H1 (cell line): Measurements from ENCODE around the gene CMBL. TPM values are rescaled to one million over a fixed set of nuclear protein-coding genes. Genes with fewer than 3 reads are reported as not detected.

Experiments used
- CTCF ChIA-PET: fragments of 300-600 bp; sonication (Branson Sonifier 250); formaldehyde crosslinking; loops from one replicate; lab custom pipeline; 2021; ENCODE audit not compliant: partially characterized antibody; lab: Charles Lee
- POLR2A ChIA-PET: fragments of 300-600 bp; sonication (Branson Sonifier 250); formaldehyde crosslinking; loops from one replicate; lab custom pipeline; 2021; ENCODE audit warnings: inconsistent platforms; ENCODE audit not compliant: partially characterized antibody; lab: Charles Lee
- DNase-seq, 2 experiments: peaks; one replicate each; pipeline versions ENCODE4 v3.0.0 to v3.0.0-alpha.2; 2010 to 2022; ENCODE audit warnings: low spot score in 2 of 2, low read depth in 1 of 2, mixed read lengths in 1 of 2
- FAIRE-seq: peaks from 2 replicates; lab custom pipeline; 2011; peaks lifted over from hg19 to GRCh38; lab: Jason Lieb, UNC
- H2AFZ ChIP-seq: 2 replicates; pipeline ENCODE4 v1.8.1; 2012; ENCODE audit warnings: low read length, inconsistent platforms
- H2AK5ac ChIP-seq: 2 replicates; pipeline ENCODE4 v1.6.1; 2013; ENCODE audit warnings: low read depth, low read length
- H2BK120ac ChIP-seq: replicated peaks from 2 replicates; pipeline ENCODE3; 2013; ENCODE audit warnings: low read depth, low read length, inconsistent platforms
- H2BK12ac ChIP-seq: 2 replicates; pipeline ENCODE4 v1.6.1; 2013; ENCODE audit warnings: low read depth, low read length
- H2BK15ac ChIP-seq: 2 replicates; pipeline ENCODE4 v1.6.1; 2013; ENCODE audit warnings: low read length
- H2BK20ac ChIP-seq: 2 replicates; pipeline ENCODE4 v1.6.1; 2013; ENCODE audit warnings: low read length
- H2BK5ac ChIP-seq: 2 replicates; pipeline ENCODE4 v1.6.1; 2013; ENCODE audit warnings: low read depth, low read length
- H3K14ac ChIP-seq: 2 replicates; pipeline ENCODE4 v1.6.1; 2013; ENCODE audit warnings: inconsistent platforms; ENCODE audit not compliant: insufficient read length
- H3K18ac ChIP-seq: 2 replicates; pipeline ENCODE4 v1.6.1; 2013; ENCODE audit warnings: low read length; ENCODE audit errors: extremely low read depth
- H3K23ac ChIP-seq: 2 replicates; pipeline ENCODE4 v1.6.1; 2013; ENCODE audit warnings: inconsistent platforms; ENCODE audit not compliant: insufficient read length
- H3K23me2 ChIP-seq: 2 replicates; pipeline ENCODE4 v1.6.1; 2013; ENCODE audit warnings: low read depth, low read length
- H3K27ac ChIP-seq: 2 replicates; pipeline ENCODE4 v1.6.1; 2011; ENCODE audit warnings: low read depth, low read length, inconsistent platforms
- H3K27me3 ChIP-seq, 4 experiments: replicated peaks in 1 of 4; 1 replicate in 1 of 4; 2 replicates in 3 of 4; pipeline versions ENCODE4 v1.6.1 to v1.8.1; 2011 to 2013; ENCODE audit warnings: low read length in 3 of 4, mild to moderate bottlenecking in 3 of 4, inconsistent platforms in 2 of 4, mixed read lengths in 2 of 4, moderate library complexity in 1 of 4; ENCODE audit not compliant: control insufficient read depth in 3 of 4, insufficient read depth in 3 of 4; ENCODE audit errors: extremely low read depth in 1 of 4
- H3K36me3 ChIP-seq, 4 experiments: 2 replicates each; pipeline versions ENCODE4 v1.6.1 to v1.8.1; 2011 to 2013; ENCODE audit warnings: mild to moderate bottlenecking in 4 of 4, low read length in 3 of 4, moderate library complexity in 2 of 4, control low read depth in 1 of 4, inconsistent platforms in 1 of 4; ENCODE audit not compliant: insufficient read depth in 4 of 4, control insufficient read depth in 2 of 4
- H3K4ac ChIP-seq: replicated peaks from 2 replicates; pipeline ENCODE3; 2013; ENCODE audit warnings: low read length, low read depth, mixed read lengths, inconsistent platforms; ENCODE audit not compliant: insufficient read length
- H3K4me1 ChIP-seq, 4 experiments: replicated peaks in 1 of 4; 1 replicate in 1 of 4; 2 replicates in 3 of 4; pipeline versions ENCODE4 v1.6.1 to v1.8.1; 2011 to 2013; ENCODE audit warnings: low read length in 3 of 4, inconsistent platforms in 2 of 4, mixed read lengths in 1 of 4; ENCODE audit not compliant: insufficient read depth in 4 of 4, control insufficient read depth in 3 of 4
- H3K4me2 ChIP-seq, 2 experiments: 2 replicates each; pipeline versions ENCODE4 v1.6.1 to v1.8.1; 2011 to 2013; ENCODE audit warnings: low read depth in 2 of 2, low read length in 2 of 2, control low read depth in 1 of 2, inconsistent platforms in 1 of 2, mild to moderate bottlenecking in 1 of 2; ENCODE audit not compliant: insufficient read depth in 1 of 2
- H3K4me3 ChIP-seq, 4 experiments: fragments of 200-600, 300-600 bp in 1 of 4; sonication (generic), shearing (Covaris generic), sonication (Bioruptor Twin) in 1 of 4; 2 replicates each; pipeline versions ENCODE4 v1.5.1 to v1.8.1; 2011 to 2016; ENCODE audit warnings: low read length in 4 of 4, low read depth in 3 of 4, control low read depth in 2 of 4, inconsistent platforms in 2 of 4, mild to moderate bottlenecking in 2 of 4, mixed read lengths in 1 of 4, moderate library complexity in 1 of 4; ENCODE audit not compliant: insufficient read depth in 2 of 4; ENCODE audit errors: extremely low read depth in 1 of 4
- H3K56ac ChIP-seq: replicated peaks from 2 replicates; pipeline ENCODE3; 2013; ENCODE audit warnings: low read depth, mild to moderate bottlenecking, mixed read lengths, low read length, inconsistent platforms; ENCODE audit not compliant: insufficient read length
- H3K79me1 ChIP-seq: 2 replicates; pipeline ENCODE4 v1.6.1; 2013; ENCODE audit warnings: low read depth, low read length, control low read depth
- H3K79me2 ChIP-seq, 2 experiments: 2 replicates each; pipeline versions ENCODE4 v1.6.1 to v1.8.1; 2012 to 2013; ENCODE audit warnings: low read length in 2 of 2, mild to moderate bottlenecking in 2 of 2, inconsistent platforms in 1 of 2; ENCODE audit not compliant: insufficient read depth in 2 of 2, control insufficient read depth in 1 of 2
- H3K9ac ChIP-seq, 4 experiments: replicated peaks in 1 of 4; 1 replicate in 1 of 4; 2 replicates in 3 of 4; pipeline versions ENCODE4 v1.6.1 to v1.8.1; 2011 to 2013; ENCODE audit warnings: low read depth in 3 of 4, low read length in 3 of 4, control low read depth in 2 of 4, mild to moderate bottlenecking in 2 of 4, moderate library complexity in 2 of 4, inconsistent platforms in 1 of 4; ENCODE audit errors: extremely low read depth in 1 of 4
- H3K9me3 ChIP-seq, 2 experiments: 2 replicates each; pipeline versions ENCODE4 v1.6.1 to v1.8.1; 2012 to 2013; ENCODE audit warnings: mild to moderate bottlenecking in 2 of 2, moderate library complexity in 2 of 2, control low read depth in 1 of 2, inconsistent platforms in 1 of 2, low read depth in 1 of 2, low read length in 1 of 2, mixed read lengths in 1 of 2; ENCODE audit not compliant: insufficient read depth in 2 of 2
- H4K20me1 ChIP-seq, 2 experiments: replicated peaks in 1 of 2; 2 replicates each; pipeline versions ENCODE3 to v1.8.1; 2011 to 2013; ENCODE audit warnings: inconsistent platforms in 2 of 2, low read length in 2 of 2, mild to moderate bottlenecking in 1 of 2; ENCODE audit not compliant: insufficient read depth in 2 of 2, control insufficient read depth in 1 of 2
- H4K5ac ChIP-seq: 2 replicates; pipeline ENCODE4 v1.6.1; 2013; ENCODE audit warnings: low read length, low read depth, mixed read lengths, inconsistent platforms; ENCODE audit not compliant: insufficient read length
- H4K8ac ChIP-seq: 2 replicates; pipeline ENCODE4 v1.8.0; 2013; ENCODE audit warnings: mild to moderate bottlenecking, moderate library complexity, low read length, inconsistent platforms; ENCODE audit not compliant: insufficient read depth; ENCODE audit errors: extremely low read depth
- H4K91ac ChIP-seq: replicated peaks from 2 replicates; pipeline ENCODE3; 2013; ENCODE audit warnings: low read length, mixed read lengths, inconsistent platforms; ENCODE audit not compliant: insufficient read length
- BACH1 ChIP-seq: IDR thresholded peaks from 2 replicates; pipeline ENCODE4 v1.6.1; 2012; ENCODE audit warnings: low read length, improper control_type of control experiment
- EGR1 ChIP-seq: IDR thresholded peaks from 2 replicates; pipeline ENCODE4 v1.6.1; 2011; ENCODE audit warnings: low read depth, low read length, borderline replicate concordance
- MAFK ChIP-seq: IDR thresholded peaks from 2 replicates; pipeline ENCODE4 v1.6.1; 2012; ENCODE audit warnings: low read depth, mild to moderate bottlenecking, improper control_type of control experiment, low read length
- NRF1 ChIP-seq: IDR thresholded peaks from 2 replicates; pipeline ENCODE4 v1.6.1; 2011; ENCODE audit warnings: mild to moderate bottlenecking, low read depth, low read length, improper control_type of control experiment
- PHF8 ChIP-seq: fragments of 200-600 bp; sonication (generic); conservative IDR thresholded peaks from 2 replicates; pipeline ENCODE4 v1.7.1; 2012; ENCODE audit warnings: low read depth, mild to moderate bottlenecking, inconsistent platforms, low read length, moderate library complexity
- POLR2A ChIP-seq, 2 experiments: IDR thresholded peaks; 1 replicate in 1 of 2; 2 replicates in 1 of 2; pipeline ENCODE4 v1.6.1; 2011; ENCODE audit warnings: low read depth in 2 of 2, low read length in 2 of 2, mild to moderate bottlenecking in 2 of 2; ENCODE audit errors: control extremely low read depth in 1 of 2
- POLR2AphosphoS5 ChIP-seq: IDR thresholded peaks from 2 replicates; pipeline ENCODE4 v1.6.1; 2011; ENCODE audit warnings: low read depth, low read length
- POU5F1 ChIP-seq: IDR thresholded peaks from 2 replicates; pipeline ENCODE4 v1.6.1; 2011; ENCODE audit warnings: low read depth, mild to moderate bottlenecking, low read length, moderate library complexity
- RBBP5 ChIP-seq: IDR thresholded peaks from 2 replicates; pipeline ENCODE4 v1.7.1; 2012; ENCODE audit warnings: low read depth, mild to moderate bottlenecking, inconsistent platforms, low read length, moderate library complexity, borderline replicate concordance
- RNF2 ChIP-seq: fragments of 200-900, 300-1000 bp; sonication (generic); IDR thresholded peaks from 2 replicates; pipeline ENCODE4 v1.7.1; 2016; ENCODE audit warnings: borderline replicate concordance, low read depth, mild to moderate bottlenecking, antibody characterized with exemption, low read length; ENCODE audit not compliant: poor library complexity, severe bottlenecking; ENCODE audit errors: missing control alignments
- SUZ12 ChIP-seq: fragments of 200-600 bp; sonication (generic); IDR thresholded peaks from 2 replicates; pipeline ENCODE4 v1.6.1; 2012; ENCODE audit warnings: mild to moderate bottlenecking, inconsistent platforms, low read length, moderate library complexity, mixed read lengths
- WGBS, 2 experiments: shearing (Covaris generic) in 1 of 2; methylation state at CpG; one replicate each; pipeline versions ENCODE4 v1.1.6 to v1.1.7; 2013 to 2015; ENCODE audit warnings: low lambda C conversion rate in 2 of 2, mixed read lengths in 2 of 2, inconsistent platforms in 1 of 2, low coverage in 1 of 2, missing lambda C conversion rate in 1 of 2; ENCODE audit not compliant: insufficient replicate concordance in 2 of 2, insufficient coverage in 1 of 2, insufficient read length in 1 of 2; ENCODE audit errors: extremely low coverage in 1 of 2, missing lambda C conversion rate in 1 of 2; 5-methylcytosine and 5-hydroxymethylcytosine counted together
- polyA plus RNA-seq, 7 experiments: library from polyadenylated mRNA; depleted of rRNA in 3 of 7; stranded (reverse) in 5 of 7; unstranded in 2 of 7; fragments of >200 nt in 5 of 7; fragments of 200-250 nt in 2 of 7; gene quantifications; 1 replicate in 5 of 7; 2 replicates in 1 of 7; 4 replicates in 1 of 7; pipeline versions ENCODE4 v1.2.1 to v1.2.3, GENCODE V29; 2011 to 2013; ENCODE audit warnings: missing spikeins in 2 of 7, mixed read lengths in 2 of 7
- total RNA-seq: library from RNA; stranded (reverse); fragmentation: NEBNext Ultra II Directional; extraction: Animal tissue kit (Norgen Biotek cat#: 25700); gene quantifications from 2 replicates; pipeline ENCODE4 v1.2.1, GENCODE V29; 2021
- TF ChIP-seq, protein P1 (sequence below): IDR thresholded peaks from 2 replicates; pipeline ENCODE4 v1.6.1; 2012; ENCODE audit warnings: low read length, inconsistent platforms

CMBL gene
- total and polyA plus RNA-seq, 2 of the 8 experiments (the other 6 are each of a cell fraction or from before 2014, with no cell fraction given) = 27.9 to 32.1 TPM

DNA sequence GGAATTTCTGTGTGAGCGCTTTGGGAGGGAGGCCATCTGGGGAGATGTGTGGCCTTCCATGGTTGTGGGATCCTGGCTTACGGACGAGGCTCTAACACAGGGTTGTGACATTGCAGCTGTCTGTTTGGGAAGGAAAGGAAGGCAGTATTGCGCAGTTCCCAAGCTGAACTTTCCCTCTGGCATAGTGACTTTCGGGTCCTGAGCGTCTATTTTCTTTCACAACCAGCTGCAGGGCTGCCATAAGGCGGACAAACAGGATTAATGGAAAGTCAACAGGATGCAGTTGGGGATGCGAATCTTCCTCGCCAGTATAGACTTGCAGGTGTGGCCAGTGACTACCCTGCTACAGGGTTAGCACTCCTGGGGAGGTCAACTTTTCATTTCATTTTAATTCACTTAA, 31.7 kb downstream of the CMBL start:
- peak overlapping the region in 1 of 2 experiments; percentile 4; a peak in 2 of 4 replicates for H3K4me2 ChIP-seq
- no peaks in the 10 kb centered on the region for H3K9me3 ChIP-seq
- no peaks in the 10 kb centered on the region for H4K20me1 ChIP-seq
- no peak overlapping the region for H3K4ac ChIP-seq
- no peak overlapping the region; the same call in 1 of the 2 replicates for H2AFZ ChIP-seq
- POLR2A ChIA-PET = interaction anchor here (0.8 to 2.4 kb wide), 7 partner anchors 9 to 77 kb away, joined by 3 to 6 read pairs (median 5); partner anchors contain the start of gene MARCHF6
- no peaks in the 10 kb centered on the region for H3K79me1 ChIP-seq
- no peak overlapping the region for H4K5ac ChIP-seq
- no peak overlapping the region for H4K91ac ChIP-seq
- H3K56ac ChIP-seq = no peak overlapping the region
- H3K18ac ChIP-seq = no peak overlapping the region
- 0 out of 2 replicates have a peak overlapping the region, but pooled peaks have one; percentile 2 for H2AK5ac ChIP-seq
- no peaks in the 10 kb centered on the region; the same call in 1 of the 2 replicates for H3K23me2 ChIP-seq
- no peaks in the 10 kb centered on the region for H3K27me3 ChIP-seq
- H3K9ac ChIP-seq = no peak overlapping the region; a peak in 1 of 7 replicates
- CTCF ChIA-PET = interaction anchor here (0.6 to 1.6 kb wide), 6 partner anchors 8 to 29 kb away, joined by 3 to 6 read pairs (median 3); no protein-coding TSS in a partner anchor
- H2BK20ac ChIP-seq = no peak overlapping the region
- H3K14ac ChIP-seq = no peak overlapping the region
- no peak overlapping the region for H3K4me3 ChIP-seq
- H2BK15ac ChIP-seq = no peak overlapping the region
- no peak overlapping the region for H2BK120ac ChIP-seq
- FAIRE-seq (no peak), DNase-seq (no peak)
- H4K8ac ChIP-seq = peak overlapping the region; percentile 58; the same call in 1 of the 2 replicates
- H3K23ac ChIP-seq = no peak overlapping the region
- peak overlapping the region; percentile 35; the same call in 1 of the 2 replicates for H2BK12ac ChIP-seq
- no peaks in the 10 kb centered on the region for H3K79me2 ChIP-seq
- WGBS, 2 experiments = 90% methylated on average over 9 of the region's 9 CpGs; no CpG with 5 or more reads in 1 of the 2 experiments
- peak overlapping the region; percentile 47 for H2BK5ac ChIP-seq
- H3K36me3 ChIP-seq = no peaks in the 10 kb centered on the region
- H3K27ac ChIP-seq = no peak overlapping the region
- H3K4me1 ChIP-seq = peaks cover 0 to 8% (median 4%) of the 10 kb centered on the region in 4 experiments; a peak in 3 of 7 replicates
- TF ChIP-seq POLR2A (IDR thresholded peaks at IDR 0.05; ENCODE audit: control extremely low read depth in 1 of 2, low read depth in 2 of 2, low read length in 2 of 2) (no peak), BACH1 (no peak), EGR1 (no peak), POU5F1 (no peak), NRF1 (no peak), MAFK (no peak), SUZ12 (no peak), RNF2 (no peak), RBBP5 (no peak), POLR2AphosphoS5 (no peak), PHF8 (no peak)
- TF ChIP-seq, protein P1, sequence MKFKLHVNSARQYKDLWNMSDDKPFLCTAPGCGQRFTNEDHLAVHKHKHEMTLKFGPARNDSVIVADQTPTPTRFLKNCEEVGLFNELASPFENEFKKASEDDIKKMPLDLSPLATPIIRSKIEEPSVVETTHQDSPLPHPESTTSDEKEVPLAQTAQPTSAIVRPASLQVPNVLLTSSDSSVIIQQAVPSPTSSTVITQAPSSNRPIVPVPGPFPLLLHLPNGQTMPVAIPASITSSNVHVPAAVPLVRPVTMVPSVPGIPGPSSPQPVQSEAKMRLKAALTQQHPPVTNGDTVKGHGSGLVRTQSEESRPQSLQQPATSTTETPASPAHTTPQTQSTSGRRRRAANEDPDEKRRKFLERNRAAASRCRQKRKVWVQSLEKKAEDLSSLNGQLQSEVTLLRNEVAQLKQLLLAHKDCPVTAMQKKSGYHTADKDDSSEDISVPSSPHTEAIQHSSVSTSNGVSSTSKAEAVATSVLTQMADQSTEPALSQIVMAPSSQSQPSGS = no peak
